ENCODE measurements around the gene KBTBD8.

KBTBD8 gene

GRCh38 chr3:67044295-67044694, 46.2 kb downstream of the KBTBD8 start:
- no peak for DNase-seq

- no peak for DNase-seq
Observed at GRCh38 chr3:67044955-67045354, 46.8 kb downstream of the KBTBD8 start.

DNA sequence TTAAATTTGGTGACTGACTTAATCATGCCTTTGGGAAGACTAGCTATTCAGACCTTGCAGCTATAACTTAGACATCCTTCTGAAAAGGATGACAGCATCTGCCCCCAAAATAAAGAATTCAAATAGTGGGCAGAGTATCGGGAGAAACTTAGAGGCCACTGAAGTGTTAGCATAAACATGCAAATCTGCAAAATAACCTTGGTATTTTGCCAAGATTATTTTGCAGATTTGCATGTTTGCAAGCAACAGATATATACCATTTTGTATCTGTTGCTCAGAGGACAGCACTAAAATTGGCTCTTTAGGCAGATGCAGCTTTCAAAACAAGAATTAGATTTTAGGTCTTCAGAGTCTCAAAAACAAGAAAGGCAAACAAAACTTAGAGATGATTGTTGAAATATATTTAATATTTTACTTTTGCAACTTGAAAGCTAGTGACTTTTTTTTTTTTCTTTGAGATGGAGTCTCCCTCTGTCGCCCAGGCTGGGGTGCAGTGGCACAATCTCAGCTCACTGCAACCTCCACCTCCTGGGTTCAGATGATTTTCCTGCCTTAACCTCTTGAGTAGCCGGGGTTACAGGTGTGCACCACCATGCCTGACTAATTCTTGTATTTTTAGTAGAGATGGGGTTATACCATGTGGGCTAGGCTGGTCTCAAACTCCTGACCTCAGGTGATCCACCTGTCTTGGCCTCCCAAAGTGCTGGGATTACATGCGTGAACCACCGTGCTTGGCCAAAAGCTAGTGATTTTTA, 47.8 kb downstream of the KBTBD8 start:
- no peak for DNase-seq

GRCh38 chr3:67047051-67047450, 48.9 kb downstream of the KBTBD8 start:
- no peak for DNase-seq

GRCh38 chr3:67048067-67048714, 50.1 kb downstream of the KBTBD8 start:
- DNase-seq = no peak

DNA sequence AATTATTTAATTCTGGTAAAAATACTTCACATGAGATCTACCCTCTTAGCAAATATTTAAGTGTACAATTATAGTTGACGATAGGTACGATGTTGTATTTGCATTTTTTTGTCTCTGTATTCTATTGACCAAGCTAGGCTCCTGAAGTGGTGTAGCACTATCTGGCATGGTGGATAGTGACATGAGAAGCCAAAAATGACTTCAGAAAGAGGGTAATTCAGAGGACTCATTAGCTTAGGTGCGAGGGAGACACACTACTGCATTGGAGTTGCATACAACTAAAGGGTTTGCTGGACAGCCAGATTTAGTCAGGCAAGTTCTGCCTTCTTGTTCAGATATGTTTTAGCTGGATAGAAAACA, 50.6 kb downstream of the KBTBD8 start:
- DNase-seq = no peak

DNA sequence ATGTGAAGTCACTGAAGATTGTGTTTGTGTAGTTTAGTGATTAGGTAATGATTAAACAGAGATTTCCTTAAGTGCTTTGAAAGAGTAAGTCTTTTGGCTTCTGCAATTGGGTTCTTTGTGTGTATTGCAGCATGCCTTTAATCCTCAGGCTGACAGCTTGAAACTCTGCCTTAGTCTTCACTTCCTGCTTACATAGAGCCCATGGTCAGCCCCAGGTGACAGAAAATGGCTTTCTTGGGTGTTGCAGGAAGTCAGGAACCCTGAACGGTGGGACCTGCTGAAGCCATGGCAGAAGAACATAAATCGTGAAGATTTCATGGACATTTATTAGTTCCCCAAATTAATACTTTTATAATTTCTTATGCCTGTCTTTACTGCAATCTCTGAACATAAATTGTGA, 61.3 kb downstream of the KBTBD8 start:
- no peak for DNase-seq
